Mononuclear cell (primary cell): ENCODE data around the gene SLC35D3. TPM values are rescaled to one million over a fixed set of nuclear protein-coding genes. Genes with fewer than 3 reads are reported as not detected.
"Not testable (repeated sequence)": the region's sequence is repeated elsewhere in the genome, so short reads cannot be mapped to it uniquely, and the experiment has no call there.

Experiments
- H3K27me3 ChIP-seq: 2 replicates; pipeline ENCODE4 v1.6.0; 2011; ENCODE audit warnings: low read length, control low read depth; ENCODE audit not compliant: insufficient read depth
- H3K4me1 ChIP-seq: 2 replicates; pipeline ENCODE4 v1.5.1; 2011; ENCODE audit warnings: mild to moderate bottlenecking, low read length, control low read depth; ENCODE audit not compliant: insufficient read depth
- H3K4me3 ChIP-seq: 2 replicates; pipeline ENCODE4 v1.5.1; 2011; ENCODE audit warnings: mild to moderate bottlenecking, low read length, moderate library complexity
- H3K9me3 ChIP-seq: 2 replicates; pipeline ENCODE4 v1.5.1; 2011; ENCODE audit warnings: low read depth, mild to moderate bottlenecking, control low read depth, low read length
- total RNA-seq: library from RNA; depleted of rRNA; stranded (reverse); fragments of >200 nt; gene quantifications from one replicate; pipeline ENCODE4 v1.2.3, GENCODE V29; 2012

SLC35D3 gene
- total RNA-seq, 1 donor, result 0.52 TPM

DNA sequence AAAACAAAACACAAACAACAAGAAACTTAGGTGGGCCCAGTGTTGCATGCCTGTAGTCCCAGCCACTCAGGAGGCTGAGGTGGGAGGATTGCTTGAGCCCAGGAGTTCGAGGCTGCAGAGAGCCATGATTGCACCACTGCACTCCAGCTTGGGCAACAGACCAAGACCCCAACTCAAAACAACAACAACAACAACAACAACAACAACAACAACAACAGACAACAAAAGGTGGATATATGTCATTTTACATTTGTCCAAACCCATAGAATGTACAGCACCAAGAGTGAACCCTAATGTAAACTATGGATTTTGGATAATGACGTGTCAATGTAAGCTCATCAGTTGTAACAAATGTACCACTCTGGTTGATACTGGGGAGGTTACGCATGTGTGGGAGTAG is 27.9 kb downstream of the SLC35D3 start:
- not testable (repeated sequence) for H3K4me3 ChIP-seq, H3K27me3 ChIP-seq, H3K4me1 ChIP-seq, H3K9me3 ChIP-seq

DNA sequence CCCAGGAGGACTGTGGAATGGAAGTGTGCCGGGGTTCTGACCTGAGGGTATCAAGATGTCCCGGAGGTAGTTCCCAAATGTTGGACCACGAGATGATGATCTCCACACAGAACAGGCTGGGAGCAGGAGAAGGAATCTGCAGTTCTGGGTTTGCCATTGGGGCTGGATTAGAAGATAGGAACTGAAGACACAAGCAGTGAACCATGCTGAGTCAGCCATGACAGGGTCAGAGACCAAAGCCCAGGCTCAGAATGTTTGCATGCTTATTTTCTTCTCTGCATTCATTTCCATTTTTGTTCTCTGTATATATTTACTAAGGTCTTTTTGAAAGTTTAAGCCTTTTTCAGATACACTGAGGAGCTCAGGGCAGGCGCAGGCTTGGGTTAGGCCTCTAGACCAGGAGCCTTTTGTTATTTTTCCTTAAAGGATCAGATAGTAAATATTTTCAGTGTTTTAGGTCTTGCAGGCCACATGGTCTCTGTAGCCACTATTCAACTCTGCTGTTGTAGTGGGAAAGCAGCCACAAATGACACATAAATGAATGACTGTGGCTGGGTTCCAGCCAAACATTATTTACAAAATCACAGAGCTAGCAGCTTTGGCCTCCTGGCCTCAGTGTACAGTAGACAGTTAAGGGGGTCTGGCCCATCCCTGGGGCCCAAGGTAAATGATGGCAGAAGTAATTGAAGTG is 28.5 kb downstream of the SLC35D3 start:
- no peaks in the 10 kb centered on the region for H3K4me1 ChIP-seq
- H3K27me3 ChIP-seq, result peaks cover 2% of the 10 kb centered on the region
- H3K4me3 ChIP-seq, result no peak overlapping the region
- H3K9me3 ChIP-seq, result no peaks in the 10 kb centered on the region

DNA sequence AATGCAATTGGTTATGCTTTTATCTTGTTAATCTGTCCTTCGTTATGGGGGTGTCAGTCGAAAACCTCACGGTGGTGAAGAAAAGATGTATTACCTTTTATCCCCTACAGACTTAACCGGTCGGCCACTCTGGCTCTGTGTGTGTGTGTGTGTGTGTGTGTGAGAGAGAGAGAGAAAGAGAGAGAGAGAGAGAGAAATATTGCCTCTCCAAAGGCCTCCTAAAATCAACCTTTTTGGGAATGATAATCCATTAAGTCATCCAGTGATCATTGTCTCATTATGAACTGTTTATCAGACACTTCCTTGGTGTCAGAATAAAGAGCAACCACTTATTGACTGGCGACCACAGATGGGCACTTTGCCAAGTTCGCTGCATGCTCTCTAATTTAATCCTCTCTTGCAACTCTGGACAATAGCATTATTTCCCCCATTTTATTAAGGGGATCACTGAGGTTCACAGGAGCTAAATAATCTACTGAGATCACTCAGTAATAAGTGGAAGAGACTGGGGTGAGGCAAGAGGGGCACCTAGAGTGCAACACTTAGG is 30.7 kb downstream of the SLC35D3 start:
- H3K4me1 ChIP-seq, result peaks cover 4% of the 10 kb centered on the region
- H3K27me3 ChIP-seq, result peaks cover 10% of the 10 kb centered on the region
- no peak overlapping the region for H3K4me3 ChIP-seq
- no peaks in the 10 kb centered on the region for H3K9me3 ChIP-seq

DNA sequence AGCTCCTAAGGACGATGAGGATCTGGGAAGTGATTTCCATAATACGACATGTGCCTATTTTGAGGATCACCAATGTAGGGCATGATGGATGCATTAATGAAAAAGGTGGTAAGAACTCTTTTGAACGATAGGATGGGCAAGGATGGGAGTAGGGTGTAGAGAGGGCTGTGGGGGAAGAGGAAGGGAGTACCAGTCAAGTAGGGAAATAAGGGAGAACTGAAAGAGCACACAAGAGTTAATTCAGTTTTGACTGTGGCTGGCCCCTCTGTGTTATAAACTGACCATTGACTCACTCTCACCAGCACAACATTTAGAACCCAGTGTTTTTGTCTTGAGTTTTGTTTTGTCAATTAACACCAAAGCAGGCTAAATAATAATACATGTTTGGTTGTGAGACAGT is 33.0 kb downstream of the SLC35D3 start:
- Histone ChIP-seq H3K27me3 (peaks cover 10% of the 10 kb centered on the region), H3K9me3 (no peaks in the 10 kb centered on the region), H3K4me1 (peaks cover 4% of the 10 kb centered on the region), H3K4me3 (no peak overlapping the region)

DNA sequence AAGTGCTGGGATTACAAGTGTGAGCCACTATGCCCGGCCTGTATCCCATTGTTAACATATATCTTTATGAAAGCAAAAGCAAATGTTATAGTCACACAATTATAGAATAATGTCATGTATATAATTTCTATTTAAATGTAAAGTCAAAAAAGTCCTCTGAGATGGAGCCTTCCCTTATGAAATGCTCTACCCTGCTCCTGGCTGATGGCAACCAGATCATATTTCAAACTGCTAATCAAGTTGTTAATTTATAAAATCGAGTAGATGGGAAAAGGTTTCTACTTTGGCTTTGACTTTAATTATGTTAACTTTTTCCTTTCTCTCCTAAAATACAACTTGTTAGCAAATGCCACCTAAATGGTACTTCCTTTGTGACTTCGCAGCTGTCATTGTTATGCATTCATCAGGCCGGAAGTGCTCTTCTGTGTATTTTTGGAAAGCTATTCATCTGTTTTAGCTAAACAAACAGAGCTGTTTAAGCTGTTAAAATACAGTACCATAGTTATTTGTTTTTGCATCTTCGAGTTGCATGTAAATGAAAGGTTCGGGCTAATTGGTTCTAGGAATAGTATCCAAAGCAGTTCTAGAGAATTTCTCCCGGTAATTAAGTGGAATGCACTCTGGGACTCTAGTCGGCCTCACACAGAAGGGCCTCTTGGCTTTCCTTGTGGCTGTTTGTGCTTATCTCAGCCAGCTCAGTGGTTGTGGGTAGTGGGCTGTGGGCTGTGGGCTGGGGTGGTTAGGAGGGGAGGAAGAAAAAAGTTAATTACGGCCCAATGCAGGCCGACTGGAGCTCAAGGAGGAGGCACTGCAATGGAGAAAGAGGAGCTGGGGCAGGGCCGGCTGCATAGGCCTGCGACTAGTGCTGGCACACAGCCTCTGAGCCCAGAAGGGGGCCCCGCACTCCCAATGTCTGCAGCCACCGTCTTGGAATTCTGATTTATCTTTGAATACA is 34.8 kb downstream of the SLC35D3 start:
- no peak overlapping the region for H3K4me3 ChIP-seq
- peaks cover 4% of the 10 kb centered on the region for H3K4me1 ChIP-seq
- H3K27me3 ChIP-seq, result peaks cover 10% of the 10 kb centered on the region
- no peaks in the 10 kb centered on the region for H3K9me3 ChIP-seq

DNA sequence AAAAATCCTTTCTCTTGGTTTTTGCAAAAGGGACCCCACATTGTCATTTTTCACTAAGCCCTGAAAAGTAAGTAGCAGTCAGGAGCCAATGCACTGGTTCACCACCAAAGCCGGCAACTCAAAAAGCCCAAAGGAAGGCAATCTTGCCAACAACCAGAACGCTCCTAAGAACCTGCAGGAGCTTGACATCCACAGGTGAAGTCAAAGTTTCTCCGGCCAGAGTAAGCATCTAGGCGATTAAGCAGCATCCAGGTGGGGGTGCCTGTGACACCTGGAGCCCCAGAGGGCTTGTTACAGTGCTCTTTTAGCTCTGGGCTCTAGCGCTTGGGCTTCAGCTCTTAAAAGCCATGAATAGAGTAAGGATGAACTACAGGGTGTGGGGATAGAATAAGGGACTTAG is 36.1 kb downstream of the SLC35D3 start:
- H3K27me3 ChIP-seq, result peaks cover 10% of the 10 kb centered on the region
- H3K9me3 ChIP-seq, result no peaks in the 10 kb centered on the region
- H3K4me1 ChIP-seq, result peaks cover 4% of the 10 kb centered on the region
- no peak overlapping the region for H3K4me3 ChIP-seq

DNA sequence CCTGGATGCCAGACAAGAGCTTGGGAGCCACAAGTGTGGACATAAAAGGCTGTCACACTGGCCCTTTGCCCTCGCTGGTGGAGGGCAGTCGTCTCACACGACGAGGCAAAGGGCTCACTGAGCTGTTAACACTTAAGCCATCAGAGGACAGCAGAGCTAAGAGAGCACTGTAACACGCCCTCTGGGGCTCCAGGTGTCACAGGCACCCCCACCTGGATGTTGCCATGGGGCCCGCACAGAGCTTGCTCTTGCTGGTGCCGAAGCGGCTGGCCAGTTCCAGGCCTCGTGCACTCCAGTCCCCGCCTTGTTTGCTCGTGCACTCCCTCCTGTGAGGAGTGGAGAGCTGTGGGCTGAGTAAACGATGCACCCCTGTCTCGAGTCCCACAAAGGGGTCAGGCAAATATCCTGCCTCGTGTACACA is 37.4 kb downstream of the SLC35D3 start:
- Histone ChIP-seq H3K4me3 (no peak overlapping the region), H3K4me1 (peaks cover 4% of the 10 kb centered on the region), H3K9me3 (no peaks in the 10 kb centered on the region), H3K27me3 (peaks cover 10% of the 10 kb centered on the region)

DNA sequence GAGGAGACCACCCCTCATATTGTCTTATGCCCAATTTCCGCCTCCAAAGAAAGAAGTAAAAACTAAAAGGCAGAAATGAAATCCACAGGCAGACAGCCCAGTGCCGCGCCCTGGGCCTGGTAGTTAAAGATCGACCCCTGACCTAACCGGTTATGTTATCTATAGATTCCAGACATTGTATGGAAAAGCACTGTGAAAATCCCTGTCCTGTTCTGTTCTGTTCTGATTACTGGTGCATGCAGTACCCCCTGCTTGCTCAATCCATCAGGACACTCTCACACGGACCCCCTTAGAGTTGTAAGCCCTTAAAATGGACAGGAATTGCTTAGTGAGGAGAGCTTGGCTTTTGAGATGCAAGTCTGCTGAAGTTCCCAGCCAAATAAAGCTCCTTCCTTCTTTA is 37.8 kb downstream of the SLC35D3 start:
- H3K4me1 ChIP-seq, H3K4me3 ChIP-seq, H3K9me3 ChIP-seq: not testable (repeated sequence)
- H3K27me3 ChIP-seq, result peaks cover 10% of the 10 kb centered on the region

DNA sequence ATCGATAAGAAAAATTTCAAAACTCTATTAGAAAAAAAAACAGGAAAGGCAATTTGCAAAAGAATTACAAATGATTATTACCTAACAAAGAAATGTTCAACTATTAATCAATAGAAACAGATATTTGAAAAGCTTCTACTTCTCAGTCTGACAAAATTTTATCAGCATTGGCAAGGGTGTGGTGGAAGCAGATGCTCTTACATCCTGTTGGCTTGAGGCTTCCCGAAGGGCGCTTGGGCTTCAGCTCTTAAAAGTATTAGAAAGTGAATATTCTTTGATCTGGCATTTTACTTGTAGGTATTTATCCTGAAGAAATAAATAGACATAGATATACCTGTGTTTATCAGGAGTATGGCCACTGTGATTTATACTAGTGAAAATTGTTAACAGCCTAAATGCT is 38.7 kb downstream of the SLC35D3 start:
- H3K9me3 ChIP-seq, result no peaks in the 10 kb centered on the region
- no peak overlapping the region for H3K4me3 ChIP-seq
- peaks cover 7% of the 10 kb centered on the region for H3K27me3 ChIP-seq
- H3K4me1 ChIP-seq, result peaks cover 4% of the 10 kb centered on the region

DNA sequence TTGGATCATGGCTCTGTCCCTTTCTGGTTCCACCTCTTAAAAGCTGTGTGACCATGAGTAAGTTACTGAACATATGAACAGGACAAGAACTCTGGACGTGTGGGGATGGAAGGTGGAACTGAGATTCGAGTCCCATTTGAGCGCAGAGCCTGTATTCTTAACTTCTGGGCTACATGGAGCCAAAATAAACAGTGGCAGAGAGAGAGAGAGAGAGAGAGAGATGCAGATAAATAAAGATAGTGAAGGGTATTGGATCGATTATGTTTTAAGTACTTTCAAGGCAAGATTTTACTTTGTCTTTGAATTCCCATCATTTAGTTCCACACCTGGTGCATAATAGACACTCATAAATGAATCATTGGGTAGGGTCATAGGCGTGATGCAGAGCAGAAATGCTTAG is 39.7 kb downstream of the SLC35D3 start:
- peaks cover 6% of the 10 kb centered on the region for H3K27me3 ChIP-seq
- H3K9me3 ChIP-seq, result no peaks in the 10 kb centered on the region
- H3K4me1 ChIP-seq, result peaks cover 4% of the 10 kb centered on the region
- H3K4me3 ChIP-seq, result no peak overlapping the region

DNA sequence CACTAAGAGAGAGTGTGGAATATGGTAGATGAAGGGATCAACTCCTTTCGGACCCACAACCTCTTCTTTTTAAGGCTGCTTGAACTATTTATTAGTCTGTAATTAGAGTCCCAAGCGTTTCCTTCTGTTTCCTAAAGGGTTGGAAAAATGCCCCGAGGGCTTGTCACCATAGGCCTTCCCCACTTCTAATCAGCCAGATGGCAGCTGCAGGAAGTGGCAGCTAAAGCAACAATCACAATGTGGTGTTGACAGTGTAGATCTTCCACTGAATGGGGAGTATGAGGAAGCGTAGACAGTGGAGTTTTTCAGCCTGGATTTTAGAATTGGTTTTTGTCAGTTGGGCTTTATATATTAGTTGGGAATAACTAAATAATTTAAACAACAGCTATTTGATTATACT is 40.6 kb downstream of the SLC35D3 start:
- H3K9me3 ChIP-seq, result no peaks in the 10 kb centered on the region
- peaks cover 10% of the 10 kb centered on the region for H3K27me3 ChIP-seq
- H3K4me3 ChIP-seq, result no peak overlapping the region
- no peaks in the 10 kb centered on the region for H3K4me1 ChIP-seq

DNA sequence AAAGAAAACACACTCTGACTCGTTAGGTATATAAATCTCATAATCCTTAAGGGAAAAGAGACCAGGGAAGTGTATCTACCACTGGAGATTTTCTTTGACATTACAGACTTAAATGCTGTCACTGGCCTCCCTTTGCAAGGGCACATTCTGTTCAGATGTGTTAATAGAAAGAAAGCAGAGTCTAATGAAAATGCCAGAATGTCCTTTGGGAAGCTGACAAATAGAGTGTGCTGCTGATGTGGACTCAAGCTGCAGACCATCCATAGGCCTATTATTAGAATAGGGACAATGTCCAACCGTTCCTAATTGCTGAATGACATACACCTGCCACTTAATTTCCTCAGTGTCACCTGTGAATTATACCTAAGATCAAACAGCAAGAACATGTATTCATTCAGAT is 41.2 kb downstream of the SLC35D3 start:
- Histone ChIP-seq H3K27me3 (peaks cover 15% of the 10 kb centered on the region), H3K4me1 (no peaks in the 10 kb centered on the region)

DNA sequence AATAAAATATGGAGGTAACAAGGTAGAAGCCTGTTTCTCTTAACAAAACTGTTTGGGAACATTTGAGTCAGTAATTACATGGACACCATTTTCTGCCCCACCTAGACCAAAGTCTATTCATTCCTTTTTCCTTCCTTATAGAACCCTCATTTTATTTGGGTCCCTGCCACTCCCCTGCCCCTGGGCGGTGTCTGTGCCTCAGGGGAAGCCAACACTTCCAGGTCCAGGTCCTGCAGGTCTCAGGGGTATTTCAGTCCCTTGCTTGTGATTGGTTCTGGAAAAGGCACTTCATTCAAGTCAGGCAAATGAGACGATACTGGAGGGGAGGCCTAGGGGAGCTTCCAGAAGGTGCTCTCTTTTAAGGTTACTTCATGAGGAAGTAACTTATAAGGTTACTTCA is 42.3 kb downstream of the SLC35D3 start:
- Histone ChIP-seq H3K4me1 (no peaks in the 10 kb centered on the region), H3K4me3 (no peak overlapping the region), H3K27me3 (peaks cover 15% of the 10 kb centered on the region), H3K9me3 (no peaks in the 10 kb centered on the region)

More for the DNA sequence above, 41.2 kb downstream of the SLC35D3 start:
- Histone ChIP-seq H3K9me3 (no peaks in the 10 kb centered on the region), H3K4me3 (no peak overlapping the region)

DNA sequence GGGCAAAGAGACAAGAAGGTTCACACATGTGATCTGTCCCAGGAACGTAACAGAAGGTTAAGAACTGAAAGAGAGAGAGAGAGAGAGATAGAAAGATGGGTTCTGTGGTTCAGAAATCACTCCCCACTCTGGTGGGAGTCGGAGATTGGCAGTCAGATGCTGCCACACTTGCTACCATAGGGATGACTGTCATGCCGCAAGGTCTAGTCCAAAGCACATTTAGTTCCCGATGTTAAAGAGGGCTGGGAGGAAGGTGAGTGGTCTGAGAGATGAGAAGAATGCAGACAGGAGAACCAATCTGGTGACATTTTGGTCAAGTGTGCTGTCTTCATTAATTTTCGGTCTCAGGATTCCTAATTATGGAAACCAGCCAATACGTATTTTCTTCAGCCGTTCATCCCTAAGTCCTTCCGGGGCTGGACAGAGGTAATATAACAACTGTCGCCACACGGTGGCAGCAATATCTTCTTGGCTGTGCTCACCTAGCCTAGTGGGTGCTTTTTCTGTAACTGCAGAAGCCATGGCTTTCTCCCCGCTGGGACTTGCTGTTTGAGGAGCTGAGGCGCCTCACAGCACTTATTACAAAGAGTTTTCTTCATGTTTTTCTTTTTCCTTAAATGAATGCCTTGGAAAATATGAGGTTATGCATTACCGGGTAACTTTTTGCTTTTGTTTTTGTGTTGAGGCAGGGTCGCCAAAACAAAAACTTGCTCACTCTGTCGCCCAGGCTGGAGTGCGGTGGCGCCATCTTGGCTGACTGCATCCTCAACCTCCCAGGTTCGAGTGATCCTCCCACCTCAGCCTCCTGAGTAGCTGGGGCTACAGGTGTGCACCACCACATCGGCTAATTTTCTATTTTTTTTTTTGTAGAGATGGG is 46.0 kb downstream of the SLC35D3 start:
- Histone ChIP-seq H3K27me3 (peaks cover 17% of the 10 kb centered on the region), H3K4me1 (no peaks in the 10 kb centered on the region), H3K9me3 (no peaks in the 10 kb centered on the region), H3K4me3 (no peak overlapping the region)
